NCI-H2107 (cell line): ENCODE measurements around the gene SHROOM1.
"Not testable (repeated sequence)": the region's sequence is repeated elsewhere in the genome, so short reads cannot be mapped to it uniquely, and the experiment has no call there.

Experiments
- DNase-seq: peaks from one replicate; lab custom pipeline; 2025; lab: John Stamatoyannopoulos, UW

The SHROOM1 gene

DNA sequence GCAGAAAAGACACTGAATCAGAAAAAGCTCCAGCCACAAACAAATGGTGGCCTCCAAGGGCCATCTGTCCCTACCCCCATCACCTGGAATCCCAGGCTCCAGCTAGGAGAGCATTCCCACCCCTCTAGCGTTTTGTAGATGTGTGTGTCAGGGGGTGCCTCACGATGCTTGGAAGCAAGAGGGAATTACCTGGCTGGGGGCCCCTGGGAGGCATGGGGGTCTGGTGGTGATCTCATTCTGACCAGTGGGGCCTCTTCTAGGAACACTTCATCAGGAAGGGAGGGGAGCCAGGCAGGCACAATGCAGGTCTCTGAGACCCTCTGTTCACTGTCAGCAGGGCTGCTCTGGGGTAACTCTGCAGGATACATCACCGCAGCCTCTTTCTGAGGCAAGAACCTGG, 6.0 kb downstream of the SHROOM1 start:
- DNase-seq = no peak

DNA sequence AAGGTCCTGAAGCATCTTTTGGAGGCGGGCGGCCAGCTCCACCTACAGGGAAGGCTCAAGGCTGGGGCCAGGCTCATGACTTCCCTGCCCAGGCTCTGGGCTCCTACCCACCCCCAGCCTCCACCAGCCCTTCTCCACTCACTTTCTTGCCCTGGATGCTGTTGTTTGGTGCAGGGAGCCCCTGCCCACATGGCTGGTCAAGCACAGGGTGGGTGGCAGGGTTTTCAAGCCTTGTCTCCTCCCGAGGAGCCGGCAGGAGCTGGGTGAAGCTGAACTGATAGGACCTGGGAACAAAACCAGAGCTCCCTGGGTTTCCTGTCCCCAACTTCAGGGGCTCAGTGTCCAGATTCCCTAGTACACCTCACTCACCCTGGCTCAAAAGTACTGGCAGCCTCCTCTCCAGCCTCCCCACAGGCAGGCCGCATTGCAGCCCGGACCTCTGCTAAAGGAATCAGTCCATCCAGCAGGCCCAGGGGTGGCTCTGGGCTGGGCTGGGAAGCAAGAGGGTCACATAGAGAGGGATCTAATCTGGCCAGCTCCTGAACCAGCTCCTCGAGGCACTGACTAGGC, 6.9 kb downstream of the SHROOM1 start:
- DNase-seq = no peak

DNA sequence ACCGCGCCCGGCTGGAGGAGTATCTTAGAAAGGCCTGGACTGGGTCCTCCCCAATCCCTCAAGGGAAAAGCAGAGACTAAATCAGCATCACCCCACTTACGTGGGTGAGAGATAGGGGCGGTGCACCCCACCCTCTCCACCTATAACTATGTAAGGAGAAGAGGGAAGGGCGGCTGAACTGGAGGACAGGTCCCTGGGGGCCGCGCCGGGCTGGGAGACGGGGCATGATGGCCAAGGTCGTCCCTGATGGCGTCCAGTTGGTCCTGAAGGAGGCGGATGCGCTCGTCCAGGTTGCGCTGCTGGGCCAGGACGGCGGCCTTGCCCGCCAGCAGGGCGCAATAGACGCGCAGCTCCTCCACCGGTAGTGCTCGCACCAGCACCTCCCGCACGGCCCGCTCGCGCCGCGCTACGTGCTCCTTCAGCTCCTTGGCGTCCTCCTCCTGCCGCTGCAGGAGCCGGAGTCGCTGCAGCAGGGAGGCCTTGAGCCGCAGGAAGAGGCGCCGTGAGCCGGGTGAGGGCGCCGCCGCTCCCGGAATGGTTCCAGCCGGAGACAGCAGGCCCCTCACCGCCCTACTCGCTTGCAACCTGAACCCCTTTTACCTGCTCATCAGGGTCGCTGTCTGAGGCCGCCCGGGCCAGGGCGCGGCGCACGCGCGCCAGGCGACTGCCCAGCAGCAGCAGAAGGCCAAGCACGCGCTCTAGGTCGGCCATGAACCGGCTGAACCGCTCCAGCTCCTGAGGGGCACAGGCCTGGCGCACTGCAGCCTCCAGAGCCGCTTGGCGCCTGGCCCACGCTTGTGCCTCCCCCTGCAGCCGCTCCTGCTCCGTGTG, 7.6 kb downstream of the SHROOM1 start:
- no peak for DNase-seq

DNA sequence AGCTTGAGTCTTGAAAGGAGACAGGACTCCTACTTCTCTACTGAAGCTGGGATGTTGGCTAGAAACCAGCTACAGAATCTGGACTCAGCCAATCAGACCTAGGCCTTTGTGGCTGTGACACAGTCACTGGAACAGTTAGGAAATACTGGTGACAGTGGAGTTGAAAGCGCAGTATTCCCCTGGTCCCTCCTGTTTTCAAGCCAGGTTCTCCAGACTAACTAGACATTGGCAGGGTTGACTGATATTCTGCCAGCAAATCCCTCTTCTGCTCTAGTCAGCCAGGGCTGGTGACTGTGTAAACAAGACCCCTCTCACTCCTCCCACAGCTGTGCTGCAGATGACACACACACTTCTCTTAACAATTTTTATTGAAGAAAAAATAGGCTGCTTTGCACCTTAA, 8.7 kb downstream of the SHROOM1 start:
- DNase-seq = no peak

DNA sequence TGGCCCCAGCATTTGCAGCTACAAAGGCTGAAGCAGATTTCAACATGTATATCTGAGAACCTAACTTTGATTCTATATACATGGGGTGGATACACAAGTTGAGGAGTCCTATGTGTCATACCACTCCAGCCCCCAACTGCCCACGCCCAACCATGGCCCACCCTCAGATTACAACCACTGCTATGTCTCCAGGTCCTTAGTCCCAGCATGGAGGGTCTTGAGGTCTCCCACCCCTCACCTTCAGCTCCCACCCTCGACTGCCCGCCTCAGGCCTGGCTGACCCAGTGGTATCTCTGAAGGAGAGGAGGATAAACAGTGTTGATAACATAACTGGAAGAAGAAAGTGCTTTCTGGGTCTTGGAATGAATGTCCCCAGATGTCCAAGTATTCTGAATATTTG, 9.1 kb downstream of the SHROOM1 start:
- no peak for DNase-seq

DNA sequence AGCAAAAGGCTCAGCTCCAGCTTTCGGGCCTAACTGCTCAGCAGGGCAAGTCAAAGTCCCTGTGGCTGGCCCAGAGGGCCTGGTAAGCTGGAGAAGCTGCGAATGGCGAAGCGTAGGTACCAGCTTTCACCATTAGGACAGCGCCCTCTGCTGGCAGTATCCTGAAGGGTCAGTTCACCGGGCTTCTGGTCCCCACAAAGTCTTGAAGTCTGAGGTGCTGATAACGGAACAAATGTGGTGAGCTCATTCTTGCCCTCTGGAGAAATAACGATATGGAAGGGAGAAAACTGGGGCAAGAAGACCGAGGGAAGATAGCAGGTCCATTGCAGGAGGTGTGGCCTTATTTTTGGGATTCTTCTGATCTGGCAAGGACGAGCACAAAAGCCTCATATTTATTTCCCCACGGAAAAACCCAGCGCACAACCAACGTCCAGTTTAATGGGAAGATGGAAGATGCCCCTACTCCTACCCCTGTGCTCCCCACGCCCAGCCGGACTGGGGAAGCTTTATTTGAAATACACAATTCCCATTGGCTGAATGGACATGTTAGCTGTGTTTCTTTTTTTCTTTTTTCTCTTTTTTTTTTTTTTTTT, 10.2 kb downstream of the SHROOM1 start:
- DNase-seq = peak; percentile 68

DNA sequence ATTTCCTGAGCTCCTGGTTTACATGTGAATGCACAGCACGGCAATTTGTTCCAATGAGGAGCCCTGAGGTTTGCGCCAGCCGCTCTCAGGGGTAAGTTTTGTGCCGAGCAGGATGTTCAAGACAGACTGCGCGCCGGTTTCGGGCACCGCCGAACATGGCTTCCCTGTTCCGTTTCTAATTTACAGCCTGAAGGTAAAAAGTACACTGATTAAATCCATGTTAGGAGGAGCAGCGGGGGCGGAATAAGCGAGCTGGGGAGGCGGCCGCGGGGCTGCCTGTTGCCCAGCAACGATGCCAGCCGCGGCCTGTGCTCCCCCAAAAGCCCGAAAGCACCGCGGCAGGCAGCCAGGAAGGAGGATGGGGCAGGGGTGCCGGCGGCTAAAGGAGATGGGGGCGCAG, 11.0 kb downstream of the SHROOM1 start:
- DNase-seq = no peak

DNA sequence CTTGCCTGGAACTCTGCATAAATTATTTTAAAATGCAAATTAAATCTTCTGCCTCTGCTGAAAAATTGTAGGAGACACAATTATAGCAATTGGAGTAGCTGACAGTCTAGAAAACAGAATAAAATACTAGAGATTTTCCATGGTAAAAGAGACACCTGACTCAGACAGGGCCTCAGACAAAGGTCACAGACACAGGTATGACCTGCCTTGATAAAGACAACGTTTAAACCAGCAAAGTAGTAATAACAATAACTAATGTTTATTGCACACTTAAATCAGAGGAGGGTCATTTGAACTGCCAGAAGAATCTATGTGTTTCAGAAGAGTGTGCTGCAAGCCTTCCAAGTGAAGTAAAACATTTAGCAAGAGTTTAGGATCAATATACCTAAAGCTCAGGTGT, 13.4 kb downstream of the SHROOM1 start:
- no peak for DNase-seq

DNA sequence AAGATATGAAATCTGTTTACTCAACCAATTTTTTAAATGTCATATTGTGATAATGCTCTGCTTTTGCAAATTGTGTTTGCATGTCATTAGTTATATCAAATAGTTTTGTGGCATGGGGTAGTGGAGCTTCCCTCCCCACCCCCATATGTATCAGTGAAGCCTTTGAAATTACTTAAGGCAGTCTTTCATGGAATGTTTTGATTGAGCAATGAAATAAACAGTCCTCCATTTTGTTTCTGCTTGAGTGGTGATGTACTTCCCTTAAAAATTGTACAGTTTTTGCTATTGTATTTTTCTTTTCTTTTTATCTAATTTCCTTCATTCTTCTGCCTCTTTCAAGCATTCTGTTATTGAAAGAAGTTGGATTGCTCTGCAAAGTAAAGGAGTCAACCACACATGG, 13.9 kb downstream of the SHROOM1 start:
- DNase-seq = no peak

DNA sequence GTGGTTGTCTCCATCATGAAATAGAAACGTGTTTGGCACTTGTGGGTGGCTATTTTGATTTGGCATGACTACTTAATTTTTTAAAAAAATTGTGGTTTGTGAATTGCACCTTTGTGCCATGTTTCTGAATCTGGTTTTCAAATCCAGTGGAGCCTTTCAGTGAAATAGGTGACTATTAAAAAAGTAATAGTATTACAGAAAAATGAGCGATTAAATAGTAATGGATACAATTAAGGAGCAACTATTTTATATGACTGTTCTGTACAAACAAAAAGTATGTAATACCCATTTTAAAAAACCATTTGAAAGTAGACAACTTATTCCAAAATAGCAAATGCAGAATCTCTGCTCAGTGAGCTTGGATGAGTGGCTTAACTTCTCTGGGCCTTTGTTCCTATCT, 14.4 kb downstream of the SHROOM1 start:
- DNase-seq = no peak

DNA sequence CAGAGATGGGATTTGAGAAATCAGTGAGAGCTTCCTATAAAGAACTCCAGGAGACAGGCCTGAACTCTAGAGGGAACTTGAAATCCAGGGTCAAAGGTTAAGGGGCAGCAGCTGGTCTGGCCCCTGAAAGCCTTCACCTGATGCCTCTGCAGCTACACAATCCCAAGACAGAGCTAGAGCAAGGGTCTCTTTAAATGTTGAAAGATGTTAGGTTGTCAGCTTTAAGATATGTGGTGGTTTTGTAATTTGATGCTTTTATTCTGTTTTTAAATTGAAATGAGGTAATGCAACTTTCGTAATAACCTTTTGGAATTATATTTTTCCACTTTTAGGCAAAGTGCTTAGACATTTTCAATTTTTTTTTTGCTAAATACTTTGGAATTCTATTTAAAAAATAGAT, 15.0 kb downstream of the SHROOM1 start:
- DNase-seq = no peak

DNA sequence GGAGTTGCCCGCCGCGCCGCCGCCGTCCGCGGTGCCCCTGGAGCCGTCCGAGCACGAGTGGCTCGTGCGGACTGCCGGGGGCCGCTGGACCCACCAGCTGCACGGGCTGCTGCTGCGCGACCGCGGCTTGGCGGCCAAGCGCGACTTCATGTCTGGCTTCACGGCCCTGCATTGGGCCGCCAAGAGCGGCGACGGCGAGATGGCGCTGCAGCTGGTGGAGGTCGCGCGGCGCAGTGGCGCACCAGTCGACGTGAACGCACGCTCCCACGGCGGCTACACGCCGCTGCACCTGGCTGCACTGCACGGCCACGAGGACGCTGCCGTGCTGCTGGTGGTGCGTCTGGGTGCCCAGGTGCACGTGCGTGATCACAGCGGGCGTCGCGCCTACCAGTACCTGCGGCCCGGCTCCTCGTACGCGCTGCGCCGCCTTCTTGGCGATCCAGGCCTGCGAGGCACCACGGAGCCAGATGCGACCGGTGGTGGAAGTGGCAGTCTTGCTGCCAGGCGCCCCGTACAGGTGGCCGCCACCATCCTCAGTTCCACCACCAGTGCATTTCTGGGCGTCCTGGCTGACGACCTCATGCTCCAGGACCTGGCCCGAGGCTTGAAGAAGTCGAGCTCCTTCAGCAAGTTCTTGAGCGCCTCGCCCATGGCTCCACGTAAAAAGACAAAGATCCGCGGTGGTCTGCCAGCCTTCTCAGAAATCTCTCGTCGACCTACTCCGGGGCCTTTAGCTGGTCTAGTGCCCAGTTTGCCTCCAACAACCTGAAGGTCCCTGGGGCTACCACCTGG, 15.7 kb downstream of the SHROOM1 start:
- DNase-seq = no peak

DNA sequence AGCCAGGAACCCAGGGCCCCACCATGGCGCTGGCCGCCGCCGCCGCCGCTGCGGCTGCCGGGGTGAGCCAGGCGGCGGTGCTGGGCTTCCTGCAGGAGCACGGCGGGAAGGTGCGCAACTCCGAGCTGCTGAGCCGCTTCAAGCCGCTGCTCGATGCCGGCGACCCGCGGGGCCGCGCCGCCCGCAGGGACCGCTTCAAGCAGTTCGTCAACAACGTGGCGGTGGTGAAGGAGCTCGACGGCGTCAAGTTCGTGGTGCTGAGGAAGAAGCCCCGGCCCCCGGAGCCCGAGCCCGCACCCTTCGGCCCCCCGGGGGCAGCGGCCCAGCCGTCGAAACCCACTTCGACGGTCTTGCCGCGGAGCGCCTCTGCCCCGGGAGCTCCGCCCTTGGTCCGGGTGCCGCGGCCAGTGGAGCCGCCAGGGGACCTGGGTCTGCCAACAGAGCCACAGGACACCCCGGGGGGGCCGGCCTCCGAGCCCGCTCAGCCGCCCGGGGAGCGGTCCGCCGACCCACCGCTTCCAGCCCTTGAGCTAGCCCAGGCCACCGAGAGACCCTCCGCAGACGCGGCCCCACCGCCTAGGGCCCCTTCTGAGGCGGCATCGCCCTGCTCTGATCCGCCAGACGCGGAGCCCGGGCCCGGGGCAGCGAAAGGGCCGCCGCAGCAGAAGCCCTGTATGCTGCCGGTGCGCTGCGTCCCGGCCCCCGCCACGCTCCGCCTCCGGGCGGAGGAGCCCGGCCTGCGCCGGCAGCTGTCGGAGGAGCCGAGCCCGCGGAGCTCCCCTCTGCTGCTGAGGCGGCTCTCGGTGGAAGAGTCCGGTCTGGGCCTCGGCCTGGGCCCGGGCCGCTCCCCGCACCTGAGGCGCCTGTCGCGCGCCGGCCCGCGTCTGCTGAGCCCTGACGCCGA, 16.6 kb downstream of the SHROOM1 start:
- DNase-seq = no peak

DNA sequence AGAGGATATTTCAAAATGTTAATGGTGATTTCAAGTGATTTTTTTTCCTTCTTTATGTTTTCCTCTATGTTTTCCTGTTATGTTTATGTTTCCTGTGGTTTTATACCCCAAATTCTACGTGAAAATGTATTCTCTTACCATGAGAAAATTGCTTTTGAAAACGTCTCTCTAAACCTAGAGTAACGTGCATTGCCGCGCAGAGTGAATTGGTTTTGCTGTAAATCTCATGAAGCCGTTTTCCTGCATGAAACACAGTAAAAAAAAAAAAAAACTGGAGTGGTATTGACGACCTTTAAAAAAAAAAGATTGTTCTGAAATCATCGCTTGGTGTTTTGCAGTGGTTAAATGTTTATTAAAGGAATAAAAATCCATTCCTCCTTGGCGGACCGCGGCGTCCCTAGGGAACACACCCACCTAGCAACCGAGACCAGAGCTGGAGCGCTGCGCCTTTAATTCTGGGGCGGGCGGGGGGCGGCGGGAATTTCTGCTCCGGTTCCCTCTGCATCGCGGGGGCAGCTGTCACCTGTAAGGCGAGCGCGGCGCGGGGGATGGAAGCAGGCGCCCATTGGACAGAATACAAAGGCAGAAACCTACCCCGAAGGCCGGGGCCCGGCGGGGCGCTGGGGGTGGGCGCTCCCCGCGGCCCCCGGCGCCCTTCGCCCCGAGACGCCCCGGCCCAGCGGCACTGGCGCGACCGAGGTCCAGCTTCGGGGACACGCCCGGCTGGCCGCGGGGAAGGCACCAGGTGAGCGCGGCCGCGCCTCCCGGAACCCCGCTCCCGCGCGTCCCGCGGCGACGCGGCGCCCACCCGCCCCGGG, 17.5 kb downstream of the SHROOM1 start, which contains the start of gene SOWAHA:
TSS of gene SOWAHA (plus strand) at position 522 of the 818 bp plus-strand sequence. CDS start 320 bp downstream, outside the sequence.
- no peak for DNase-seq

DNA sequence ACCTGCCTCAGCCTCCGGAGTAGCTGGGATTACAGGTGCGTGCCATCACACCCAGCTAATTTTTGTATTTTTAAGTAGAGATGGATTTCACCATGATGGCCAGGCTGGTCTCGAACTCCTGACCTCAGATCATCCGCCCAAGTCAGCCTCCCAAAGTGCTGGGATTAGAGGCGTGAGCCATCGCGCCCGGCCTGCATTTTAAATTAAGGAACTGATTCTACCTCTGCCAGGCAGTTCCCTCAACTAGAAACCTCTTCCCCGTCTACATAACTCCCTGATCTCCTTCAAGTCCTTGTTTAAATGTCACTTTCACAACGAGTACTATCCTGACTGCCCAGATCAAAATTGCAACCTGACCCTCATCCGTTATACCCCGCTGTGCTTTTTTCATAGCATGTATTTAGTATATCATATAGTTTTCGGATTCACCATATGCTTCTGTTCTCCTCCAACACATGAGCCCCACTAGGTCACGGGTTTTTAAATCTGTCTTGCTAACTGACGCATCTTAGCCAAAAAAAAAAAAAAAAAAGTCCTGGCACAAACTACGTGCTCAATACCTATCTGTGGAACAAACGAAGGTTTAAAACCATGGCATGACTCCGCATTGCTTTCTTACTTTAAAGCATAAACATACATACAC, 18.2 kb downstream of the SHROOM1 start:
- DNase-seq = peak; percentile 8

DNA sequence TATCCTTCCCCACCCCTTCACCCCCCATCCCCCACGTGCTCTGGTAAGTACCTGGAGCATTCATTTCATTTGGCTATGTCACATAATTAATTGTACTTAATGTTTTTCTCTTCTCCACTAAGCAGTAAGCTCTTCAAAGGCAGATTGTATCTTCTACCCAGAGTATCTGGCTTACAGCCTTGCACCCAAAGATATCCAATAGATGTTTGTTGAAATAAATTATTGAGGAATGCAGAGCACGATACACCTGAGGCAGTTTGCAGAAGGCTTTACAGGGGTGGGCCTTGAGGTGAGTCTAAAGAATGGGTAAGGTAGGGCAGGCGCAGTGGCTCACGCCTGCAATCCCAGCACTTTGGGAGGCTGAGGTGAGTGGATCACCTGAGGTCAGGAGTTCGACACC, 19.8 kb downstream of the SHROOM1 start:
- DNase-seq = no peak

DNA sequence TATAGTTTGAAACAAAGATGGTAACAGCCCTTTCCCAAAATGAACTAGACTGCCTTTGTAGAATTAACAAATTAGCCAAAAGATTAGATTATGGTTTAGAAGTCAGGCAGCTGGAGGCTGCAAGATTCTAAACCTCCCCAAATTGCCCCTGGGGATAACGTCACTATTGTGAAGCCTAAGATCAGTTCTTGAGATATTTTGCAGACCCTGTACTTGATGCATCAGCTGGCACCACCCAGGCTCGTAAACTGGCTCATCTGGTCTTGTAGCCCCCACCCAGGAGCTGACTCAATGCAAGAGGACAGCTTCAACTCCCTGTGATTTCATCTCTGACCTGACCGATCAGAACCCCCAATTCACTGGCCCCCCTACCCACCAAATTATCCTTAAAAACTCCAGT, 21.6 kb downstream of the SHROOM1 start:
- DNase-seq = no peak

DNA sequence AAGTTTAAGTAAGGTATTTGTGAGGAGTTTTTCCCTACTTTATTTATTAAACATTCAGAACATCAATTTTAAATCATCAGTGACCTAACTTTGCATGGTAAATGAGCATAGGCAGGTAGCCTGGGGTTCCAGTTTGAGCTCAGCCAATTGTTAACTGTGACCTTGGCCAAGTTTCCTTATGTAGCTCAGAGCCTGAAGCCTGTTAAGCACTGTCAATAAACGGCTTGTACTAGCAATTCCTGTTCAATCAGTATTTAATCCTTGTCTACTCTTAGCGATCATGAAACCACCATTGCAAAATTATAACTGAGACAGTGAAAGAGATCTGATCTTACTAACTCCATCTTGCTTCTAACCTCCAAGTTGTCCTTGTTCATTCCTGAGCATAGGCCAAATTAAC, 22.0 kb downstream of the SHROOM1 start:
- no peak for DNase-seq

DNA sequence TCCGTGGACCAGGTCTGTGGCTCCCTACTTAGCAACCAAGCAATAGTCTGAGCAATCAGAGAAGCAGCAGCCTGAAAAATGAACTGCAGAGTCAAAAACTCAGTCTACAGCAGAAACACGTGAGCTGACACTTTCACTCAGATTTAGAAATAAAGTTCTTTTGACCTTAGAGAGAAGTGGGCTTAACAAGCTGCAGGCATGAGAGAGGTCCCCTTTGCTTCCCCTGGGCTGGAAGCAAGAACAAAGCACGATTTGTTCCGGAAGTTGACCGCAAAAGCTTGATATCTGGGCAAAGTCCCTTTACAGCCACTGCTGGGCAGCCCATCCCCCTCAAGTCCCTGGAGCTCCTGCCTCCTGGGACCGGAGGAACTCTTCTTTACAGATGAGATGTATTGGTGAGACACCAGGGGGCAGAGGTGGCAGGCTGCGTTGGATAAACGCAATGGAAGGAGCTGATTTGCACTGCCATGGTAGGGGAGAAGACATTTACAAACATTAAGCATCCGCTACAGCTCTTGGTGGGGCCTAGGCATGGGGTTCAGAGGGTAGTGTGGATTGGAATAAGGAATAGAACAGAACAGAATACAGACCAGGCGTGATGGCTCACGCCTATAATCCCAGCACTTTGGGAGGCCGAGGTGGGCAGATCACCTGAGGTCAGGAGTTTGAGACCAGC, 23.1 kb downstream of the SHROOM1 start:
- DNase-seq = no peak

DNA sequence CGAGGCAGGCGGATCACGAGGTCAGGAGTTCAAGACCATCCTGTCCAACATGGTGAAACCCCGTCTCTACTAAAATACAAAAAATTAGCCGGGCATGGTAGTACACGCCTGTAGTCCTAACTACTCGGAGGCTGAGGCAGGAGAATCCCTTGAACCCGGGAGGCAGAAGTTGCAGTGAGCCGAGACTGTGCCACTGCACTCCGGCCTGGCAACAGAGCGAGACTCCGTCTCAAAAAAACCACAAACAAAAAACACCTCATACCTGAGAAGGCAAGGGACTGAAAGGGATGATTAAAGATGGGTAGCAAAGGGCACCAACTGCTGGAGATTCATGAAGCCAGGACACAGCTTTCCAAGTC, 23.7 kb downstream of the SHROOM1 start:
- not testable (repeated sequence) for DNase-seq
